Bronchial epithelial cell (primary cell): ENCODE measurements around the gene CRYZ. TPM values are rescaled to one million over a fixed set of nuclear protein-coding genes. Genes with fewer than 3 reads are reported as not detected.
"Not testable (repeated sequence)": the region's sequence is repeated elsewhere in the genome, so short reads cannot be mapped to it uniquely, and the experiment has no call there.

ENCODE experiments used
- DNase-seq: peaks from one replicate; pipeline ENCODE4 v3.0.0-alpha.2; 2010; ENCODE audit warnings: low read depth
- FAIRE-seq: peaks from 2 replicates; lab custom pipeline; 2011; peaks lifted over from hg19 to GRCh38; lab: Jason Lieb, UNC
- H3K27me3 ChIP-seq: 2 replicates; pipeline ENCODE4 v1.5.1; 2011; ENCODE audit warnings: low read length; ENCODE audit not compliant: control insufficient read depth, insufficient read depth
- H3K36me3 ChIP-seq: 2 replicates; pipeline ENCODE4 v1.5.1; 2011; ENCODE audit warnings: low read length; ENCODE audit not compliant: control insufficient read depth, insufficient read depth
- H3K4me3 ChIP-seq: 2 replicates; pipeline ENCODE4 v1.5.1; 2011; ENCODE audit warnings: mild to moderate bottlenecking, low read depth, low read length, control low read depth
- total RNA-seq: library from RNA; depleted of rRNA; stranded (reverse); fragments of >200 nt; gene quantifications from 2 replicates; pipeline ENCODE4 v1.2.1, GENCODE V29; 2014
- TF ChIP-seq, protein P1 (sequence below): IDR thresholded peaks from 2 replicates; pipeline ENCODE4 v1.5.1; 2011; ENCODE audit warnings: mild to moderate bottlenecking, moderate library complexity, low read length, control low read depth, inconsistent platforms; ENCODE audit not compliant: insufficient read depth, severe bottlenecking

Gene CRYZ
- total RNA-seq, 1 donor from 2014 or later: 32.9 TPM

- DNase-seq (no peak), FAIRE-seq (no peak)
- Histone ChIP-seq H3K36me3 (peaks cover 3% of the 10 kb centered on the region), H3K27me3 (no peaks in the 10 kb centered on the region), H3K4me3 (no peak overlapping the region)
- TF ChIP-seq, protein P1, sequence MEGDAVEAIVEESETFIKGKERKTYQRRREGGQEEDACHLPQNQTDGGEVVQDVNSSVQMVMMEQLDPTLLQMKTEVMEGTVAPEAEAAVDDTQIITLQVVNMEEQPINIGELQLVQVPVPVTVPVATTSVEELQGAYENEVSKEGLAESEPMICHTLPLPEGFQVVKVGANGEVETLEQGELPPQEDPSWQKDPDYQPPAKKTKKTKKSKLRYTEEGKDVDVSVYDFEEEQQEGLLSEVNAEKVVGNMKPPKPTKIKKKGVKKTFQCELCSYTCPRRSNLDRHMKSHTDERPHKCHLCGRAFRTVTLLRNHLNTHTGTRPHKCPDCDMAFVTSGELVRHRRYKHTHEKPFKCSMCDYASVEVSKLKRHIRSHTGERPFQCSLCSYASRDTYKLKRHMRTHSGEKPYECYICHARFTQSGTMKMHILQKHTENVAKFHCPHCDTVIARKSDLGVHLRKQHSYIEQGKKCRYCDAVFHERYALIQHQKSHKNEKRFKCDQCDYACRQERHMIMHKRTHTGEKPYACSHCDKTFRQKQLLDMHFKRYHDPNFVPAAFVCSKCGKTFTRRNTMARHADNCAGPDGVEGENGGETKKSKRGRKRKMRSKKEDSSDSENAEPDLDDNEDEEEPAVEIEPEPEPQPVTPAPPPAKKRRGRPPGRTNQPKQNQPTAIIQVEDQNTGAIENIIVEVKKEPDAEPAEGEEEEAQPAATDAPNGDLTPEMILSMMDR: no peak
These were observed 22.6 kb upstream of the CRYZ start for GRCh38 chr1:74755475-74755874.

- Histone ChIP-seq H3K4me3 (no peak overlapping the region), H3K27me3 (no peaks in the 10 kb centered on the region), H3K36me3 (peaks cover 4% of the 10 kb centered on the region)
- TF ChIP-seq, protein P1: no peak
- no peak for DNase-seq
- no peak for FAIRE-seq
These were observed 20.3 kb upstream of the CRYZ start for GRCh38 chr1:74753104-74753503.

GRCh38 chr1:74748960-74749359 is 16.1 kb upstream of the CRYZ start:
- Histone ChIP-seq H3K36me3 (peaks cover 5% of the 10 kb centered on the region), H3K27me3 (no peaks in the 10 kb centered on the region), H3K4me3 (no peak overlapping the region)
- DNase-seq (no peak), FAIRE-seq (no peak)
- TF ChIP-seq, protein P1: no peak

- H3K4me3 ChIP-seq, DNase-seq, H3K36me3 ChIP-seq, FAIRE-seq, H3K27me3 ChIP-seq: not testable (repeated sequence)
These were observed 12.4 kb upstream of the CRYZ start for GRCh38 chr1:74745247-74745646.

DNA sequence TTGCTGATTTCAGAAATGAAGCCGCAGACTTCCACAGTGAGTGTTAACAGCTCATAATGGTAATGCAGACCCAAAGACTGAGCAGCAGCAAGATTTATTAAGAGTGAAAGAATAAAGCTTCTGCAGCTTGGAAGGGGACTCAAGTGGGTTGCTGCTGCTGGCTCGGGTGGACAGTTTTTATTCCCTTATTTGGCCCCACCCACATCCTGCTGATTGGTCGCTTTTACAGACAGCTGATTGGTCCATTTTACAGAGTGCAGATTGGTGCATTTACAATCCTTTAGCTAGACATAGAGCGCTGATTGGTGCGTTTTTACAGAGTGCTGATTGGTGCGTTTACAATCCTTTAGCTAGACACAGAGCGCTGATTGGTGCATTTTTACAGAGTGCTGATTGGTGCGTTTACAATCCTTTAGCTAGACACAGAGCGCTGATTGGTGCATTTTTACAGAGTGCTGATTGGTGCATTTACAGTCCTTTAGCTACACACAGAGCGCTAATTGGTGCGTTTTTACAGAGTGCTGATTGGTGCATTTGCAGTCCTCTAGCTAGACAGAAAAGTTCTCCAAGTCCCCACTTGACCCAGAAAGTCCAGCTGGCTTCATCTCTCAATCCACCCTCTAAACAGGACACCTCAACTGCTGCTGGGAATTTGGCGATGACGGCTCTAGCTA is 7.6 kb upstream of the CRYZ start:
- H3K4me3 ChIP-seq, H3K27me3 ChIP-seq, DNase-seq, FAIRE-seq, H3K36me3 ChIP-seq: not testable (repeated sequence)

- Histone ChIP-seq H3K27me3 (no peaks in the 10 kb centered on the region), H3K4me3 (no peak overlapping the region), H3K36me3 (peaks cover 5% of the 10 kb centered on the region)
- TF ChIP-seq, protein P1: no peak
- DNase-seq (no peak), FAIRE-seq (no peak)
These were observed 4.5 kb upstream of the CRYZ start for GRCh38 chr1:74737333-74737732.
